NCI-H1436 (cell line): Measurements from ENCODE around the gene BBOX1.
A peak's percentile ranks its signal among the peaks of the same experiment; 100 is the strongest.
"Not testable (repeated sequence)": the region's sequence is repeated elsewhere in the genome, so short reads cannot be mapped to it uniquely, and the experiment has no call there.

ENCODE experiments used
- DNase-seq: peaks from one replicate; lab custom pipeline; 2025; lab: John Stamatoyannopoulos, UW

Gene BBOX1

GRCh38 chr11:27084518-27084917 lies 43.9 kb downstream of the BBOX1 start:
- DNase-seq, result no peak

DNA sequence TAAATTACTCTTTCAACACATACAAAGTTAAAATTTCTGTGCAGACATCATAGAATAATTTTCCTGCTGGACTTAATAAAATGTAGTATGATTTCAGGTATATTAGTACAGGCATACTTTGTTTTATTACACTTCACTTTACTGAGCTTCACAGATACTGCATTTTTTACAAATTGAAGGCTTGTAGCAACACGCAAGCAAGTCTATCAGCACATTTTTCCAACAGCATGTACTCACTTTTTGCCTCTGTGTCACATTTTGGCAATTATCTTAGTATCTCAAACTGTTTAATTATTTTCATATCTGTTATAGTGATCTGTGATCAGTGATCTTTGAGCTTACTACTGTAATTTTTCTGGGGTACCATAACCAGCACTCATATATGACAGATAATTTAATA lies 44.5 kb downstream of the BBOX1 start:
- no peak for DNase-seq

DNA sequence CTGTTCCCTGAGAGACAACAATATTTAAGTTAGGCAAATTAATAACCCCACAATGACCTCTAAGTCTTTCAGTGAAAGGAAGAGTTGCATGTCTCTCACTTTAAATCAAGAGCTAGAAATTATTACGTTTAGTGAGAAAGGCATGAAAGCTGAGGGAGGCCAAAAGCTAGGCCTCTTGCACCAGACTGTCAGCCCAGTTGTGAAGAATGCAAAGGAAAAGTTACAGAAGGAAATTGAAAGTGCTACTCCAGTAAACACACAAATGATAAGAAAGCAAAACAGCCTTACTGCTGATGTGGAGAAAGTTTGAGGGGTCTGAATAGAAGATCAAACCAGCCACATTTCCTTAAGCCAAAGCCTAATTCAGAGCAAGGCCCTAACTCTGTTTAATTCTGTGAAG lies 45.0 kb downstream of the BBOX1 start:
- no peak for DNase-seq

DNA sequence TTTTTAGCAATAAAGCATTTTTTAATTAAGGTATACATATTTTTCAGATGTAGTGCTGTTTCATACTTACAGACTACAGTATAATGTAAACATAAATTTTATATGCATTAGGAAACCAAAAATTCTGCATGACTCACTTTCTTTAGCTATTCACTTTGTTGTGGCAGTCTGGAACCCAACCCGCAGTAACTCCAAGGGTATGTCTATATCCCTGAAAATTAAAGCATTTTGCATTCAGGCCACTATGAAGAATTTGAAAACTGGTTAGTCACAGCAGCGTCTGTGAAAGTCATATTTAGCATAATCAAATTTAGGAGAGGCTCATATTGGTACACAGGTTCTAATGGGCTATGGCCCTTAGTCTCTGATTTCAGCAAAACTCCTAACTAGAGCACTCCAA lies 46.8 kb downstream of the BBOX1 start:
- DNase-seq, result no peak

DNA sequence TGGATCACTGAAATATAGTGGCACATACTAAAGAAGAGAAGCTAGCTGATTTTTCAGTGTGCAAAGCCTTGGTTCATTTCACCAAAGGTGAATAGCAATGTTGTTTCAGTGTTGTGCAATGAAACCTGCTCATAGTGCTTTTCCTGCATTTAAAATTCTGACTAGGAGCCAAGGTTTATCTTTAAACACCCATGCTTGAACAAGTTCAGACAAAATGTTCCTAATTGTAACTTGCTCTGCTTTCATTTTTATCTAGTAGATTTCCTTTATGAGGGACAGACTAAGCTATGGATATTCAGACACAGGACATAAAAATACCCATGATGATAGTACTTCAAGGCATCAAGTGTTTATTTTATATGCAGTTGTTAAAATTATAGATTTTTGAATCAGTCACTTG lies 47.7 kb downstream of the BBOX1 start:
- DNase-seq, result no peak

- DNase-seq, result no peak
Measured at GRCh38 chr11:27089746-27090145, 49.1 kb downstream of the BBOX1 start.

DNA sequence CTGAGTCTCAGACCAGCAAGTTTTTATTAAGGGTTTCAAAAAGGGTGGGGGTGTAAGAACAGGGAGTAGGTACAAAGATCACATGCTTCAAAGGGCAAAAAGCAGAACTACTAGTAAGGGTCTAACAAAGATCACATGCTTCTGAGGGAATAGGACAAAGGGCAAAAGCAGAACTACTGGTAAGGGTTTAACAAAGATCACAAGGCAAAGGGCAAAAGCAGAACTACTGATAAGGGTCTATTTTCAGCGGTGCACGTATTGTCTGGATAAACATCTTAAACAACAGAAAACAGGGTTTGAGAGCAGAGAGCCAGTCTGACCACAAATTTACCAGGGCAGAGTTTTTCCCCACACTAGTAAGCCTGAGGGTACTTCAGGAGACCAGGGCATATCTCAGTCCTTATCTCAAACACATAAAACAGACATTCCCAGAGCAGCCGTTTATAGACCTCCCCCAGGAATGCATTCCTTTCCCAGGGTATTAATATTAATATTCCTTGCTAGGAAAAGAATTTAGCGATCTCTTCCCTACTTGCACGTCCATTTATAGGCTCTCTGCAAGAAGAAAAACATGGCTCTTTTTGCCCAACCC lies 49.8 kb downstream of the BBOX1 start:
- DNase-seq, result not testable (repeated sequence)

GRCh38 chr11:27094120-27094519 lies 53.5 kb downstream of the BBOX1 start:
- DNase-seq, result no peak

- DNase-seq, result no peak
Measured at GRCh38 chr11:27095059-27095458, 54.4 kb downstream of the BBOX1 start.

GRCh38 chr11:27095887-27096286 lies 55.3 kb downstream of the BBOX1 start:
- no peak for DNase-seq

- no peak for DNase-seq
Measured at GRCh38 chr11:27097551-27097950, 56.9 kb downstream of the BBOX1 start.

DNA sequence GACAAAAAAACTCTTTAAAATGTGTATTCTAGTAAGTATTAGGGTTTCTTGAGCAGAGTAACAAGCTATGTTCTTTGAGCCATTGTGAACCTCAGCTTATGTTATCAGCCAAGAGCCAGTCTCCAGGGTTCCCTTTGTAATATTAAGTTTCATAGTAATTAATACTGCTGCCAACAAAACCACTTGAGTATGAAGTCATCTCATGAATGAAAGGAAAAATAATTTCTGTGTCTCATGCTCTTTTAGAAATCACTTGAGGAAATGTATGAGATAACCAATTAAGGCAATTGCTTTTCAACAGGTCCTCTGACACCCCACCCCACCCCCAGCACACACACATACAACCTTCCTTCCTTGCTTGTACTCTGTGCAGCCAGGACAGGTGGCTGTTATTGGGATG lies 59.9 kb downstream of the BBOX1 start:
- peak; percentile 31 for DNase-seq

GRCh38 chr11:27107548-27107947 lies 66.9 kb downstream of the BBOX1 start:
- no peak for DNase-seq

- DNase-seq, result no peak
Measured at GRCh38 chr11:27108809-27109208, 68.2 kb downstream of the BBOX1 start.

DNA sequence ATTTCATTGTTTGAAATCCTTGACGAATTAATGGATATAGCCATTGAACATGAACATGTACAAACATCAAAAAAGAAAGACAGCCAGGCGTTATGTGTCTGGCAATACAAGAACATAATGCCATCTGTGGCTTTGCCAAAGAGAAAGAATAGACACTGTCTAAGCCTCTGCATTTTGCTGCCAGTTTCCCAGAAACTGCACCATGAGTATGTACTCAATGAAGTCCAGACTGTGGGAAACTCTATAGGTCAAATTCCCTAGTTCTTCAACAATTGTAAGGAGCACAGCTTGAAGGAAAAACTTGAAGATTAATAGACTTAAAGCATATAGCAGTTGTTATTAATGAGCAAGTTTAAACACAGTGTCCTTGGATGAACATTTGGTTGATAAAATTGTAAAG lies 71.3 kb downstream of the BBOX1 start:
- no peak for DNase-seq

DNA sequence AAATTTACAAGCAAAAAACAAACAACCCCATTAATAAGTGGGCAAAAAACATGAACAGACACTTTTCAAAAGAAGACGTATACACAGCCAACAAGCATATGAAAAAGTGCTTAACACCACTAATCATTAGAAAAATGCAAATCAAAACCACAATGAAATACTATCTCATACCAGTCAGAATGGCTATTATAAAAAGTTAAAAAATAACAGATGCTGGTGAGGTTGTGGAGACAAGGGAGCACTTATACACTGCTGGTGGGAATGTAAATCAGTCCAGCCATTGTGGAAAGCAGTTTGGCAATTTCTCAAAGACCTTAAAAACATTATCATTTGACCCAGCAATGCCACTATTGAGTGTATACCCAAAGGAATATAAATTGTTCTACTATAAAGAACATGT lies 72.3 kb downstream of the BBOX1 start:
- no peak for DNase-seq

DNA sequence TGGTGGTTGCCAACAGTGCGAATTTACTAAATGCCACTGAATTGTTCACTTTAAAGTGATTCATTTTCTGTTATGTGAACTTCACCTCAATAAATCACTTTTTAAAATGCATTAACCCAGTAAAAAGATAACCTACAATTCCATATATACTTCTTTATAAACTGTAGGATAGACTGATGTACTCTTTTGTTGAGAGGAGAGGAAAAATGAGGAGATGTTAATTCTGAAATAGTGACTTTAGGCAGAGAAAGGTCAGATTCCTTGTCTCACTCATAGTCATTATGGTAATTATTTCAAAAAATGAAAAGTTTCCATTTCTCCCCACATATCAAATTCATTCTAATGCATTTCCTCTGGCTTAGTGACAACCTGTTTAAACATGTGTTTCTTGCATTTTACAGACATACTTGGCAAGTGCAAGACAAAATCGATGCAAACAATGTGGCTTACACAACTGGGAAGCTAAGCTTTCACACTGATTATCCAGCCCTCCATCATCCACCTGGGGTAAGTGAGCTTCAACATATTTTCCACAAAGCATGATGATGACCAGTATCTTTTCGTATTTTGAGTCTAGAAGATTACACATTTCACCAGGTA lies 74.5 kb downstream of the BBOX1 start:
- DNase-seq, result no peak

- no peak for DNase-seq
Measured at GRCh38 chr11:27116684-27117083, 76.1 kb downstream of the BBOX1 start.

- no peak for DNase-seq
Measured at GRCh38 chr11:27118371-27118770, 77.8 kb downstream of the BBOX1 start.

DNA sequence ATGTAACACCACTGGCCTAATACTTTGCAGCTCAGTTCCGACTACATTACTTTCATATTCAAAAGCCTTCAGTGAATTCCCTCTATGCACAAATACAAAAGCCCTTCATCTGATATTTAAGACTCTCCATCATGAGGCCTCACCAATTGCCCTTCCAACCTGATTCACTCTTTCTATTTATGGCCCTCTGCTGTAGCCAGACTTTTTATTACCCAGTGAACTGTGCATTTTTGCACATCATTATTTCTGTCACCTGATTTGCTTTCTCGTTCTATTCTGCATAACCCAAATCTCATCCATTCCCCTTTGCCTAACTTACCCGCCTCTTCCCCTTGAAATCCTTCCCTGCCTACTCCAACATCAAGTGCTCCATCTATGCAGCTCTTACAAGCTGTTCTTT lies 78.3 kb downstream of the BBOX1 start:
- no peak for DNase-seq

- DNase-seq, result no peak
Measured at GRCh38 chr11:27119396-27119795, 78.8 kb downstream of the BBOX1 start.

GRCh38 chr11:27120211-27120610 lies 79.6 kb downstream of the BBOX1 start:
- DNase-seq, result no peak

DNA sequence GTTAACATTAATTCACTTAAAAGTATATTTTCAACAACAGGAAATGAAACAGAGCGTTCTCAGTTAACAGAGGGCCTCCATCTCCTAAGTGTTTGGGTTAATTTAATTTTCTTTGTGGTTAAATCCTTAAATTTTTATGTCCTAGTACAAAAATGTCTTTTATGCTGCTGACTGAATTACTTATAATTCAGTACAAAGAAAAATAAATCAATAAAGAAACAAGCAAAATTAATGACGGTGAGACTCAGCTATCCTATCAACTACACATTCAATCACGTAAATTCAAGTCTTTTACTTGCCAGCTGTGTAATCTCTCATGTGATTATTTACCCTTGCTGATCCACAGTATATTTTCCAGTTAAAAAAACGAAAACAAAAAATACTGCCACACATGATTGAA lies 81.4 kb downstream of the BBOX1 start:
- no peak for DNase-seq

DNA sequence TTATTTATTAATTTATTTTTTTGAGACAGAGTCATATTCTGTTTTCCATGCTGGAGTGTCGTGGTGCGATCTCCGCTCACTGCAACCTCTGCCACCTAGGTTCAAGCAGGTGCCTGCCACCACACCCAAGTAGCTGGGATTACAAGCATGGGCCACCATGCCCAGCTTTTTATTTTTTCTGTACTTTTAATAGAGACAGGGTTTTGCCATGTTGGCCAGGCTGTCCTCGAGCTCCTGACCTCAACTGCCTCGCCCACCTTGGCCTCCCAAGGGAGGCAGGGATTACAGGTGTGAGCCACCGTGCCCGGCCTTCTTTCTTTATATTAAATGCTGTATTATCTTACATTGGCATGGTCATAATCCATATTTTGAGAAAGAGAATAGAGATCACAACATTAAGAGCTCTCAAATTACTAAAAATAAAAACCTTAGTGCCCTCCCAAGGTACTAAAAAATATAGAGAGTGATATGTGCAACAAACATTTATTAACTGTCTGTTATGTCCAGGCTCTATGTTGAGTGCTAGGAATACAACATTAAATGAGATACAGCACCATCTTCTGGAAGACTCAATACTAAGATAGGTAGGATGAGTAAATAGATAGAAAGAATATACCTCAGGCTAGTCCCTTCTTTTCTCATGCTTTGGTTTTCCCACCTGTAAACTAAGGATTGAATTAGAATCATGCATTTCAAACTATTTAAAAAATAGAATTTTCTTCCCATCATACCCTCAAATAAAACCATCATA lies 84.1 kb downstream of the BBOX1 start:
- DNase-seq, result no peak
